Activated naive CD8-positive, alpha-beta T cell treated with anti-CD3 and anti-CD28 coated beads, Interleukin-2, amount 50 U/mL, for 24 hours (primary cell): ENCODE measurements around the gene NFIA.
"Not testable (repeated sequence)": the region's sequence is repeated elsewhere in the genome, so short reads cannot be mapped to it uniquely, and the experiment has no call there.

Source experiments
- ATAC-seq: fragments of 150-1000 bp; cut with Tn5 transposase; one replicate; pipeline ENCODE4 v1.10.0; 2021
- DNase-seq: peaks from one replicate; pipeline ENCODE4 v3.0.0; 2021
- H3K27ac Mint-ChIP-seq: one replicate; pipeline ENCODE4 v1.8.0; 2021; ENCODE audit warnings: mild to moderate bottlenecking, mixed read lengths
- H3K27me3 Mint-ChIP-seq: one replicate; pipeline ENCODE4 v1.8.0; 2021; ENCODE audit warnings: mixed read lengths
- H3K36me3 Mint-ChIP-seq: one replicate; pipeline ENCODE4 v1.8.0; 2021; ENCODE audit warnings: low read depth, mixed read lengths
- H3K4me1 Mint-ChIP-seq: one replicate; pipeline ENCODE4 v1.8.0; 2021; ENCODE audit warnings: mixed read lengths
- H3K4me3 Mint-ChIP-seq: one replicate; pipeline ENCODE4 v1.8.0; 2021; ENCODE audit warnings: mild to moderate bottlenecking, moderate library complexity, mixed read lengths
- H3K9me3 Mint-ChIP-seq: one replicate; pipeline ENCODE4 v1.8.0; 2021; ENCODE audit warnings: mixed read lengths

Gene NFIA

GRCh38 chr1:61461406-61462384 lies 379.3 kb downstream of the NFIA start:
- Mint-ChIP-seq H3K4me1 (no peaks in the 10 kb centered on the region), H3K27me3 (no peaks in the 10 kb centered on the region), H3K27ac (no peak overlapping the region), H3K36me3 (no peaks in the 10 kb centered on the region), H3K4me3 (no peak overlapping the region), H3K9me3 (no peaks in the 10 kb centered on the region)
- DNase-seq = no peak
- no peak for ATAC-seq

- Mint-ChIP-seq H3K4me3 (no peak overlapping the region), H3K27ac (no peak overlapping the region), H3K4me1 (no peaks in the 10 kb centered on the region), H3K27me3 (no peaks in the 10 kb centered on the region), H3K36me3 (no peaks in the 10 kb centered on the region), H3K9me3 (no peaks in the 10 kb centered on the region)
- ATAC-seq = no peak
- no peak for DNase-seq
These were observed 380.3 kb downstream of the NFIA start for GRCh38 chr1:61462628-61463027.

GRCh38 chr1:61463220-61463619 lies 380.9 kb downstream of the NFIA start:
- H3K27me3 Mint-ChIP-seq = no peaks in the 10 kb centered on the region
- no peak for DNase-seq
- no peaks in the 10 kb centered on the region for H3K9me3 Mint-ChIP-seq
- no peak overlapping the region for H3K27ac Mint-ChIP-seq
- no peak overlapping the region for H3K4me3 Mint-ChIP-seq
- no peaks in the 10 kb centered on the region for H3K36me3 Mint-ChIP-seq
- H3K4me1 Mint-ChIP-seq = no peaks in the 10 kb centered on the region
- ATAC-seq = no peak

GRCh38 chr1:61467836-61468235 lies 385.5 kb downstream of the NFIA start:
- H3K27me3 Mint-ChIP-seq, H3K27ac Mint-ChIP-seq, H3K4me1 Mint-ChIP-seq, H3K4me3 Mint-ChIP-seq, H3K36me3 Mint-ChIP-seq, ATAC-seq, DNase-seq, H3K9me3 Mint-ChIP-seq: not testable (repeated sequence)

DNA sequence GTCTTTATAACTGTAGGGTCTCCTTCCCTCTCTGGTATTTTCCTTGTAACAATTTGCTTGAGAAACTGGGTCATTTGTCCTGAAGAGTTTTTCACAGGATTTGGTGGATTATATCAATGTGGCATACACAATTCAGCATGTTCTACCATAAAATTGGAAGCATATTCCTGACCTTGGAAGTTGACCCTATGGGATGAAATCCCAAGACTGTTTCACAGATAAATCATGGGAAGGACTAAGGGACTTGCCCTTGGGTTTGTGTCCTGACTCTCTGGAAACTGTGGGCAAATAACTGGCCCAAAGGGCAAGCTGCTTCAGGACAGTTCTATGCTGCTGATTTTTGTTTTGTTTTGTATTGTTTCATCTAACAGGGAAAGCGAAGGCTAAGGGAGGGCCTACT lies 387.0 kb downstream of the NFIA start:
- no peaks in the 10 kb centered on the region for H3K4me1 Mint-ChIP-seq

GRCh38 chr1:61472876-61473275 lies 390.5 kb downstream of the NFIA start:
- H3K27me3 Mint-ChIP-seq = peaks cover 2% of the 10 kb centered on the region
- no peaks in the 10 kb centered on the region for H3K9me3 Mint-ChIP-seq
- DNase-seq (no peak), ATAC-seq (no peak)
- H3K36me3 Mint-ChIP-seq = no peaks in the 10 kb centered on the region
- H3K27ac Mint-ChIP-seq = no peak overlapping the region
- no peak overlapping the region for H3K4me3 Mint-ChIP-seq
- H3K4me1 Mint-ChIP-seq = no peaks in the 10 kb centered on the region

More for the DNA sequence above, 387.0 kb downstream of the NFIA start:
- Mint-ChIP-seq H3K9me3 (no peaks in the 10 kb centered on the region), H3K27ac (no peak overlapping the region), H3K27me3 (peaks cover 2% of the 10 kb centered on the region), H3K4me3 (no peak overlapping the region), H3K36me3 (no peaks in the 10 kb centered on the region)
- DNase-seq (no peak), ATAC-seq (no peak)

DNA sequence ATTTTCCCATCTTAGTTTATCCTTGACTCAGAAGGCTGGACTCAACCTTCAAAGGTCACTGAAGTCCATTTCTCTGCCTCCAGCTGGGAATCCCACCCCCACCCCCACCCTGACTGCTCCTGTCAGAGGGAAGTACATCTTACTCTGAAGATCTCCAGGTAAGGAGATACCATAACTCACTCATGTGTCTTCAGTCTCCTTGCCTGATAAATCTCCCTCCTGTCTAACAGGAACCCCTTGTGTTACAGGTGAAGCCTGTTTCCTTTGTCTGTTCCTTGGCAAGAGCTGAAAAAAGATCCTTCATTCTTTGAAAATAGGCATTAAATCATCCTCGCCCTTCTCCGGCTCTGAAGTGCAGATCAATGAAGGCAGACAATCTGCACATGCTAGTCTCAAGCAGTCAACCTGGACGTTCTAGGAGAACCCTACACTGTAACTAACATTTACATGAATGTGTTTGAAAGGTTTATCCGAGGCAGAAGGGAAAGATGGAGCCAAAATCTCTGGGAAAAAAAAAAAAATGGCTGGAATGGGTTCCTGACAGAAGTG lies 392.0 kb downstream of the NFIA start:
- Mint-ChIP-seq H3K4me3 (no peak overlapping the region), H3K27me3 (peaks cover 3% of the 10 kb centered on the region), H3K9me3 (no peaks in the 10 kb centered on the region), H3K27ac (no peak overlapping the region), H3K4me1 (no peaks in the 10 kb centered on the region), H3K36me3 (no peaks in the 10 kb centered on the region)
- ATAC-seq (no peak), DNase-seq (no peak)

- peaks cover 3% of the 10 kb centered on the region for H3K27me3 Mint-ChIP-seq
- no peak for DNase-seq
- ATAC-seq = no peak
- no peak overlapping the region for H3K4me3 Mint-ChIP-seq
- H3K27ac Mint-ChIP-seq = no peak overlapping the region
- H3K36me3 Mint-ChIP-seq = no peaks in the 10 kb centered on the region
- no peaks in the 10 kb centered on the region for H3K4me1 Mint-ChIP-seq
- no peaks in the 10 kb centered on the region for H3K9me3 Mint-ChIP-seq
These were observed 392.6 kb downstream of the NFIA start for GRCh38 chr1:61474963-61475362.

DNA sequence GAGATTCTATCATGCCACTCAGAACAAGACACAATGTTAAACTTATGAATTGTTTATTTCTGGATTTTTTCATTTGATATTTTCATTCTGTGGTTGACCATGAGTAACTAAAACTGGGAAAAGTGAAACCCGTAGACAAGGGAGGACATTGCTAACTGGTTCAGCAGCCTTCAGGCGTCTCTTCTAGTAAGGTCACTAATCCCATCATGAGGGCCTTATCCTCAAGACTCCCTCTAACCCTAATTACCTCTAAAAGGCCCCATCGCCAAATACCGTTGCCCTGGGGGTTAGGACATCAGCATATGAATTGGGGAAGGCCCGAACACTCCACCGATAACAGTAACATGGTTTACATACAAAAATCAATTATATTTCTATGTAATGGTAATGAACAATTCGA lies 394.9 kb downstream of the NFIA start:
- no peaks in the 10 kb centered on the region for H3K4me1 Mint-ChIP-seq
- no peak for ATAC-seq
- H3K36me3 Mint-ChIP-seq = no peaks in the 10 kb centered on the region
- peaks cover 6% of the 10 kb centered on the region for H3K27me3 Mint-ChIP-seq
- no peaks in the 10 kb centered on the region for H3K9me3 Mint-ChIP-seq
- DNase-seq = no peak
- H3K27ac Mint-ChIP-seq = no peak overlapping the region
- H3K4me3 Mint-ChIP-seq = no peak overlapping the region

- no peak for DNase-seq
These were observed 398.0 kb downstream of the NFIA start for GRCh38 chr1:61480273-61480935.

DNA sequence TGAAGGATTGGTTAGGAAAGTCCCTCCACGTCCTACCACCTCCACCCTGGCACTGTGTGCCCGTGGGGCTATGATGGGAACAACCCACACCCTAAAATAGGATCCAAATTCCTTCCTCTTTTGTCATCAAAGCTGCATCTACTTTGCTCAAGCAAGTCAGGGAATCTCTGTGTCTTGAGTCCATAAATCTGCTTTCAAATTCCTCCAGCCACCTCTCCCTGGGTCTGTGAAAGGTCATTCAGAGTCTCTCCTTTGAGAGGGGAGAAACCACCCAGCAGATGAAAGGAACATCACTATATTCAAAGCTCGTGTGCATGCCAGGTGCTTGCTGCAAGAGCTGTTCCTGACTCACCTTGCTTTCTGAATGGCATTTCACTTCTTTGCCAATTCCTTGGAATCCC lies 399.0 kb downstream of the NFIA start:
- Mint-ChIP-seq H3K27me3 (peaks cover 4% of the 10 kb centered on the region), H3K9me3 (no peaks in the 10 kb centered on the region), H3K27ac (no peak overlapping the region), H3K4me3 (no peak overlapping the region), H3K4me1 (no peaks in the 10 kb centered on the region), H3K36me3 (no peaks in the 10 kb centered on the region)
- ATAC-seq (no peak), DNase-seq (no peak)

More at GRCh38 chr1:61480273-61480935, 398.0 kb downstream of the NFIA start:
- no peak for ATAC-seq
- peaks cover 4% of the 10 kb centered on the region for H3K27me3 Mint-ChIP-seq
- H3K4me1 Mint-ChIP-seq = no peaks in the 10 kb centered on the region
- no peak overlapping the region for H3K4me3 Mint-ChIP-seq
- H3K9me3 Mint-ChIP-seq = no peaks in the 10 kb centered on the region
- H3K36me3 Mint-ChIP-seq = no peaks in the 10 kb centered on the region
- H3K27ac Mint-ChIP-seq = no peak overlapping the region

- H3K27ac Mint-ChIP-seq = no peak overlapping the region
- ATAC-seq = no peak
- no peak overlapping the region for H3K4me3 Mint-ChIP-seq
- no peaks in the 10 kb centered on the region for H3K36me3 Mint-ChIP-seq
- DNase-seq = no peak
- no peaks in the 10 kb centered on the region for H3K9me3 Mint-ChIP-seq
- H3K4me1 Mint-ChIP-seq = no peaks in the 10 kb centered on the region
- peaks cover 4% of the 10 kb centered on the region for H3K27me3 Mint-ChIP-seq
These were observed 399.9 kb downstream of the NFIA start for GRCh38 chr1:61482170-61482734.

DNA sequence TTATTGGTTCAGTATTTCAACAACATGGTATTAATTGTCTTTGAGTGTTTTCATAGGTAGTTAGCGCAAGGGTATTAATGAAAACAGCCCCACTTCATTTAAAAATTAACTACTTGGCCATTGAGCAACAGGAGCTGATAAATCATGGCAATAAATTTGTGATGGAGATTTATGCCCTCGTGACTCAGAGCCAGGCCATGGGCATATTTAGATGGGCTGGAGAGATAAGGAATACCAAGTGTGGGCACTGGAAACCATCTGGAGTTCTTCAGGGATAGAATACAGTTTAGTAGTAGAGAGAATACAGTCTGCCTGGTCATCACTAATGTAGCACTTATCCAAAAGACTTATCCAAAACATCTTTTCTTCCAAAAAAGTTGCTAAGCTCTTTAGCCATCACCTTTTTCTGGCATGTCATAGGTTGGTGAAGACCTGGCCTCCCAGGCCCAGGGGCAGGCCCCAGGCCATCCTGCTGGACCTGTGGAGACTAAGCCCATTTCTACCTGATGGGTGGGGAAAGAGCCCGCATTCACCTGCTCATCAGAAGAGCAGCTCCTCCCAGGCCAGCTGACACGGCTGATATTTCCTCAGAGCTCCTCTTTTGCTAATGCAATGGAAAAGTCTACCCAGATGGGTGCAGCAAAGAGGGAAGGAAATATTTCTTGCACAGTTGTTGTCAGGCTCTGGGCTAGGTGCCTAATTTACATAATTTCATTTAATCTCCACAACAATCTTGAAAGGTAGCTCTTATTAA lies 404.6 kb downstream of the NFIA start:
- Mint-ChIP-seq H3K27me3 (no peaks in the 10 kb centered on the region), H3K27ac (no peak overlapping the region), H3K9me3 (no peaks in the 10 kb centered on the region), H3K4me1 (no peaks in the 10 kb centered on the region), H3K4me3 (no peak overlapping the region), H3K36me3 (no peaks in the 10 kb centered on the region)
- no peak for ATAC-seq
- DNase-seq = no peak

DNA sequence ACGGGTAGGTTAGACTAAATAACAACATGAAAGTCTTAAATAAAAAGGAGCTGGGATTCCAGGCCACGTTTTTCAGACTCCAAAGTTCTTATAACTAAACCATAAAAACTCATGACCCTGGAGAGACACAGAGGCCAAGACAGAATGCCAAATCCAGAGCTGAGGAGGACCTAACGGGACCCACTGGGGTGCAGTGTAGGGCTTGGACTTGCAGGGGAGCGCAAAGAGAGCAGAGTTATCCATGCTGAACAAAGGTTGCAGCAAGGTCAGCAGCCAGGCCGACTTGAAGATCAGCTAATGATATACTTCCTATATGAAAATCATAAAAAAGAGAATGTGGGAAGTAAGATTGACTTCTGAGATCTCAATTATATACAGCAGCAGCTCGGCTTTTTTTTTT lies 405.4 kb downstream of the NFIA start:
- H3K36me3 Mint-ChIP-seq = no peaks in the 10 kb centered on the region
- no peaks in the 10 kb centered on the region for H3K4me1 Mint-ChIP-seq
- H3K27ac Mint-ChIP-seq = no peak overlapping the region
- DNase-seq (no peak), ATAC-seq (no peak)
- no peaks in the 10 kb centered on the region for H3K27me3 Mint-ChIP-seq
- no peaks in the 10 kb centered on the region for H3K9me3 Mint-ChIP-seq
- H3K4me3 Mint-ChIP-seq = no peak overlapping the region
